ENCODE measurements around the gene AICDA.

DNA sequence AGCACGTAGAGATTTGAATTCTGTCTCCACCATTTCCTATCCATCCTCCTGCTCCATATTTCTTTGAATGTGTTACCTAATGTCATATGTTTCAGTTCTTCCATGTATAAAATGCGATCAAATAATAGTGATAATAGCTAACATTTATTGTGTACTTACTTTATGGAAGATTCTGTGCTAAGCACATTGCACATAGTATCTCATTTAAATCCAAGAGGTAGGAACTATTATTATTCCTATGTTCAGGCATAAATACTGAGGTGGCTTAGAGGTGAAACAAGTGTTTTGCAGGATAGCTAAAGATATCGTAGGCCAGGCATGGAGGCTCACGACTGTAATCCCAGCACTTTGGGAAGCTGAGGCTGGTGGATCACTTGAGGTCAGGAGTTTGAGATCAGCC is 17.5 kb upstream of the AICDA start:
- TF ChIP-seq ETV6 (conservative IDR thresholded peaks at IDR 0.05 in 1 of 2, IDR thresholded peaks at IDR 0.05 in 1 of 2; ENCODE audit: borderline replicate concordance in 1 of 2, low read depth in 1 of 2) = no peak
- TF ChIP-seq, protein P1, sequence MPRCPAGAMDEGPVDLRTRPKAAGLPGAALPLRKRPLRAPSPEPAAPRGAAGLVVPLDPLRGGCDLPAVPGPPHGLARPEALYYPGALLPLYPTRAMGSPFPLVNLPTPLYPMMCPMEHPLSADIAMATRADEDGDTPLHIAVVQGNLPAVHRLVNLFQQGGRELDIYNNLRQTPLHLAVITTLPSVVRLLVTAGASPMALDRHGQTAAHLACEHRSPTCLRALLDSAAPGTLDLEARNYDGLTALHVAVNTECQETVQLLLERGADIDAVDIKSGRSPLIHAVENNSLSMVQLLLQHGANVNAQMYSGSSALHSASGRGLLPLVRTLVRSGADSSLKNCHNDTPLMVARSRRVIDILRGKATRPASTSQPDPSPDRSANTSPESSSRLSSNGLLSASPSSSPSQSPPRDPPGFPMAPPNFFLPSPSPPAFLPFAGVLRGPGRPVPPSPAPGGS (IDR thresholded peaks at IDR 0.05; ENCODE audit: borderline replicate concordance, insufficient read depth, low read depth, low read length, poor library complexity, severe bottlenecking) = no peak
- TF ChIP-seq RFX5 (IDR thresholded peaks at IDR 0.05; ENCODE audit: low read depth, low read length) = no peak
- TF ChIP-seq HCFC1 (IDR thresholded peaks at IDR 0.05; ENCODE audit: low read length) = no peak
- TF ChIP-seq CBX5 (IDR thresholded peaks at IDR 0.05; ENCODE audit: low read depth) = no peak
- TF ChIP-seq, protein P2, sequence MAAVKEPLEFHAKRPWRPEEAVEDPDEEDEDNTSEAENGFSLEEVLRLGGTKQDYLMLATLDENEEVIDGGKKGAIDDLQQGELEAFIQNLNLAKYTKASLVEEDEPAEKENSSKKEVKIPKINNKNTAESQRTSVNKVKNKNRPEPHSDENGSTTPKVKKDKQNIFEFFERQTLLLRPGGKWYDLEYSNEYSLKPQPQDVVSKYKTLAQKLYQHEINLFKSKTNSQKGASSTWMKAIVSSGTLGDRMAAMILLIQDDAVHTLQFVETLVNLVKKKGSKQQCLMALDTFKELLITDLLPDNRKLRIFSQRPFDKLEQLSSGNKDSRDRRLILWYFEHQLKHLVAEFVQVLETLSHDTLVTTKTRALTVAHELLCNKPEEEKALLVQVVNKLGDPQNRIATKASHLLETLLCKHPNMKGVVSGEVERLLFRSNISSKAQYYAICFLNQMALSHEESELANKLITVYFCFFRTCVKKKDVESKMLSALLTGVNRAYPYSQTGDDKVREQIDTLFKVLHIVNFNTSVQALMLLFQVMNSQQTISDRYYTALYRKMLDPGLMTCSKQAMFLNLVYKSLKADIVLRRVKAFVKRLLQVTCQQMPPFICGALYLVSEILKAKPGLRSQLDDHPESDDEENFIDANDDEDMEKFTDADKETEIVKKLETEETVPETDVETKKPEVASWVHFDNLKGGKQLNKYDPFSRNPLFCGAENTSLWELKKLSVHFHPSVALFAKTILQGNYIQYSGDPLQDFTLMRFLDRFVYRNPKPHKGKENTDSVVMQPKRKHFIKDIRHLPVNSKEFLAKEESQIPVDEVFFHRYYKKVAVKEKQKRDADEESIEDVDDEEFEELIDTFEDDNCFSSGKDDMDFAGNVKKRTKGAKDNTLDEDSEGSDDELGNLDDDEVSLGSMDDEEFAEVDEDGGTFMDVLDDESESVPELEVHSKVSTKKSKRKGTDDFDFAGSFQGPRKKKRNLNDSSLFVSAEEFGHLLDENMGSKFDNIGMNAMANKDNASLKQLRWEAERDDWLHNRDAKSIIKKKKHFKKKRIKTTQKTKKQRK (IDR thresholded peaks at IDR 0.05; ENCODE audit: low read depth, low read length) = no peak
- TF ChIP-seq TAF1 (IDR thresholded peaks at IDR 0.05; ENCODE audit: borderline replicate concordance, low read depth, low read length) = no peak
- no peak for TF ChIP-seq TBL1XR1 (IDR thresholded peaks at IDR 0.05; ENCODE audit: low read depth, low read length)
- TF ChIP-seq ZNF24 (IDR thresholded peaks at IDR 0.05) = no peak

All from GM12878 (cell line).